Epithelial cell of prostate (primary cell): ENCODE measurements around the gene TNNT1.
A peak's percentile ranks its signal among the peaks of the same experiment; 100 is the strongest.

Experiments
- DNase-seq: peaks from one replicate; pipeline ENCODE4 v3.0.0-alpha.2; 2011; ENCODE audit warnings: low read depth, low spot score
- H3K27ac ChIP-seq: fragments of 450-650 bp; 2 replicates; pipeline ENCODE4 v1.5.1; 2017; ENCODE audit warnings: mild to moderate bottlenecking

TNNT1 gene

DNA sequence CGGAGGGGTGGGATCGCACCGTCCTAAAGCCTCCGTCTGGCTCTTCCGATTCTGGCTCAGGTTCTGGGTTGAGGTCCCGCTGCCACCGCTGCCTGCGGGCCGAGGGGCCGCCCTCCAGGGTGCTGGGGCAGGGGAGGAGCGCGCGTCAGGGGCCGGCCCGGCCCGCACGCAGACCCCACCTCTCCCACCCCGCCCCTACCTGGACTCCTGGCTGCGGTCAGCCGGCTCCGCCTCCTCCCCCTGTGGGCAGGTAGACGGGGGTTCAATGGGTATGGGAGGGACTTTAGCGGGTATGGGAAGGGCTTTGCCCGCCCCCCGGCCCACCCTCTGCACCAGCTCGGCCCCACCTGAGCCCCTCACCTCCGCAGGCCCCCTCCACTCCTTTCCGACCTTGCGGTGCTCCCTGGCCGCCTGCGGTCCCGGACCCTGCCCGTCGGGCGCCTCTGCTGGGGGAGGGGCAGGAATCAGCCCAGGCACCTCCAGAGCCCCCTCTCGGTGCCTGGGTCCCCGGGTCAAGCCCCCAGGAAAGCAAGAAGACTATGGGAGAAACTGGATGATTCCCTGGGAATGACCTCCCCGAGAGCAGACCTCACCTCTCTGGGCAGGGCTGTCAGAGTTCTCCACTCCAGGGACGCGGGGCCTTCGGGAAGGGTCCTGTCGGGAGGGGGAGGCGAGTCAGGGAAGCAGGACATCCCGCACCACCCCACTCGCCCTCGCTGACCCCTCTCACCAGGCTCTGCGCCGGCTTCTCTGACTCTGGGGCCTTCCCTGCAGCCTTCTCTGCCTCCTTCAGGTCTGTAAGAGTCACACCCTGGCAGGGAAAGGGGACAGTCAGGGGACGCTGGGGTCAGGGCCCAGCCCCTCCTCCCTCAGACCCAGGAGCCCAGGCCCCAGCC is 56.3 kb downstream of the TNNT1 start:
- no peak for DNase-seq
- no peak overlapping the region for H3K27ac ChIP-seq

- H3K27ac ChIP-seq = no peak overlapping the region
- no peak for DNase-seq
Observed at GRCh38 chr19:55091955-55092354, 57.1 kb downstream of the TNNT1 start.

- H3K27ac ChIP-seq = no peak overlapping the region
Observed at GRCh38 chr19:55091126-55091910, 57.7 kb downstream of the TNNT1 start.

GRCh38 chr19:55090564-55090963 is 58.4 kb downstream of the TNNT1 start:
- H3K27ac ChIP-seq = no peak overlapping the region
- no peak for DNase-seq

More at GRCh38 chr19:55091126-55091910, 57.7 kb downstream of the TNNT1 start:
- DNase-seq = no peak

DNA sequence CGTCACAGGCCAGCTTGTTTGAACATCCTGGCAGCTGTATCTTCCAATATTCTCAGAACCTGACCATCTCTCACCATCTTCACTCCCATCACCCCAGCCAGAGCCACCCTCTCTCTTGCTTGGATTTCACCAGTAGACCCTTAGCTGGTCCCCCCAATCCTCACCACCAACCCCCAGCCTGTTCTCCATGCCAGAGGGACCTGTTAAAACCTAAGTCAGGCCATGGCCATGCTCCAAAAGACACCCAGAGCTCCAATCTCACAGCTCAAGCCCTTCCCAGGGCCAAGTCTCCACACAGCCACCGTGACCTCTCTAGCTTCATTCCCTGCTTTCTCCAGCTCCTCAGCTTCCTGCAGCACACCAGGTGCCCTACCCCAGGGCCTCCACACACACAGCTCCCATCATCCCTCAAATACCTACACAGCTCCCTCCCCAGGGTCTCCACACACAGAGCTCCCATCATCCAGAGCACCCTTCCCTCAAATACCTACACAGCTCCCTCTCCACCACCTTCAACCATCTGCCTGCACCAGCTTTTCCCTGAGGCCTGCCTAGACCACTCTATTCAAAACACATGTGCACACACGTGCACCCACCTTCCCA is 59.6 kb downstream of the TNNT1 start:
- DNase-seq = no peak

DNA sequence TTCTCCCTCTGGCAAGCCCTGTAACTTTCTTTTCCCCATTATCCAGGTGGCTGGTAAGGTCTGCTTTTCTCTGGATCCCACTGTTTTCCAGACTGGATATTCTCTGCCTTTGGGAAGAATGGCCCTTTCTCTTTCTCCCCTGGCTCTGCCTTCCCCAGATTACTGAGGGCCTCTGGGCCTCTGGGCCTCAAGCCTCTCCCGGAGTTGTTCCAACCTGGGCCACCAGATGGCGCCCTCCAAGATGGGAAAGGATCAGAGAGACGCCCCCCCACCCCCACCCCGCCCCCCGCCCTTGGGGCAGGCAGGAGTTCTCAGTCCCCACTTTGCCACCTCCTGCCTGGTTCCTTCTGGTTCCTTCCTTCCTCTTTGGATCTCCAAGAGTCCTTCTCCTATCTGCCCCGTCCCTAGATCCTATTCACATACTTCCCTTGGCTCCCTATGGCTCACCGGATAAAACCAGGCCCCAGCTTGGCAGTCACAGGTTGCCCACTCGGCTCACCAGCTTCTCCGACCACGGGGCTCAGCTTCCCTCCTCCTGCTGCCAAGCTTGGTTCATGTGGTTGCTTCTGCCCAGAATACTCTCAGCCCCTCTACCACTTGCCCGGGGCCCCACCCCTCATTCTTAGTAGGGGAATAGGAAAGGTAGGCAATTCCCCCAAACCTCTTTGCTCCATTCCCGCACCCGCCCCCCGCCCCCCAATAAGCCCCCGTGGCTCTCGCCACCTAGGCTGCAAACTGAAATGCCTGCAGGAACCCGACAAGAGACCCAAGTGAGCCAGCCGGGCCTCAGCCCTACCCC is 60.3 kb downstream of the TNNT1 start:
- no peak for DNase-seq
- H3K27ac ChIP-seq = peak overlapping the region; percentile 32

More for the DNA sequence above, 59.6 kb downstream of the TNNT1 start:
- no peak overlapping the region for H3K27ac ChIP-seq

GRCh38 chr19:55088021-55088451 is 61.0 kb downstream of the TNNT1 start:
- peak overlapping the region; percentile 32 for H3K27ac ChIP-seq

GRCh38 chr19:55087542-55087901 is 61.5 kb downstream of the TNNT1 start:
- no peak for DNase-seq
- H3K27ac ChIP-seq = no peak overlapping the region

More at GRCh38 chr19:55088021-55088451, 61.0 kb downstream of the TNNT1 start:
- DNase-seq = no peak

DNA sequence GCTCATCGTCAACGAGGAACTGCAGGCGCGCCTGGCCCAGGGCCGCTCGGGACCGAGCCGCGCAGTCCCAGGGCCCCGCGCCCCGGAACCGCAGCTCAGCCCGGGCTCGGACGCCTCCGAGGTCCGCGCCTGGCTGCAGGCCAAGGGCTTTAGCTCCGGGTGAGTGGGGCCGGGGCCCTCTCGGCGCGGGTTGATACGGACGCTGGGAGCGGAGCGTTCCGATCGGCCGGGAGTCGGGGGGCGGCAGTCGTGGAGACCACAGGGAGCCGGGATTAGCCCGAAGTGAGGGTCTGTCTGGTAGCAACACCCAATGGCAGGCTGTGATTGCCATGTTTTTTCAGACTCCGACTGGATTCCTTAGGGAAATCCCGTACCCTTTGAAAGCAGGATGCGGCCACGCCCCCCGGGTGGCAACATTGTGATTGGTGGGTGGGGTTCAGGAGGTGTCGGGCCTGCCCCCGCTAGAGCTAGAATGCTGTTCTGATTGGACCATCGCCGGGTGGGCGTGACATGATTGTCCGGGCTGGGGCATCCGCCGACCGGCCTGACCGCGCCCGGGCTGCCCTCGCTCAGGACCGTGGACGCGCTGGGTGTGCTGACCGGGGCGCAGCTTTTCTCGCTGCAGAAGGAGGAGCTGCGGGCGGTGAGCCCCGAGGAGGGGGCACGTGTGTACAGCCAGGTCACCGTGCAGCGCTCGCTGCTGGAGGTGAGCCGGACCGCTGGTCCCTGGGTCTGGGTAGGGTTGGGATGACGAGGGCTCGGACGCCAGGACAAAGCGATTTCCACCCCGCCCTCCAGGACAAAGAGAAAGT is 62.1 kb downstream of the TNNT1 start:
- DNase-seq = no peak
- H3K27ac ChIP-seq = peak overlapping the region; percentile 21

GRCh38 chr19:55085923-55086715 is 62.9 kb downstream of the TNNT1 start:
- H3K27ac ChIP-seq = peak overlapping the region; percentile 21
- DNase-seq = no peak

GRCh38 chr19:55084416-55084815 is 64.6 kb downstream of the TNNT1 start:
- DNase-seq = no peak
- H3K27ac ChIP-seq = no peak overlapping the region

DNA sequence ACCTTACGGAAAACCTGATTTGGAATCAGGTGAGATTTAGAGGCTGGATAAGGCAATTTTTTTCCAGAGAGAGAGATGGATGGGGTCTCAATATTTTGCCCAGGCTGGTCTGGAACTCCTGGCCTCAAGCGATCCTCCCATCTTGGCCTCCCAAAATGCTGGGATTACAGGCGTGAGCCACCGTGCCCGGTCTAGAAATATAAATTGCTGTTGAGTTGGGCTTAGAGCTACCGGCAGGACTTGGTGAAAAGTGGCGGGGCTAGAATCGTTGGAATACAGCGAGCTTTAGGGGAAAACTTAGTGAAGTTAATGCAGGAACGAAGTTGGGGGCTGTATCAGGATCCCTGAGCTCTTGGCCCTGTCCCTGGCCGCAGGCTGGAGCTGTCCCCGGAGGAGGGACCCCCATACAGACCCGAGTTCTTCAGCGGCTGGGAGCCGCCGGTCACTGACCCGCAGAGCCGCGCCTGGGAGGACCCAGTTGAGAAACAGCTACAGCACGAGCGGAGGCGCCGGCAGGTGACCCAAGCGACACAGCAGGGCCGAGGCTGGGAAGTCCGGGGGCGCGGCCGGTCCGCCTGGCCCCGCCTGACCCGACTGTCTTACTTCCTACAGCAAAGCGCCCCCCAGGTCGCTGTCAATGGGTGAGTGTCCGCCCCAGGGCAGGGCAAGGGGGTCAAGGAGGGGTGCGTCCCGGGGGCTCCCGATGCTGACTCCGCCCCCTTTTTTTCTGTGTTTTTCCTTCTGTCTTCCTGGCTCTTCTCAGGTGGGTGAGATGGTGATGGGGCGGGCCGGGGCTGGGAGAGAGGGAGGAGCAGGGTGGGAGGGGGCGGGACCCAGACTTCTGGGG is 65.8 kb downstream of the TNNT1 start:
- DNase-seq = no peak
- no peak overlapping the region for H3K27ac ChIP-seq
